Chondrocyte (in vitro differentiated cells): ENCODE data around the gene HSP90B1. TPM values are rescaled to one million over a fixed set of nuclear protein-coding genes. Genes with fewer than 3 reads are reported as not detected.

ENCODE experiments used
- DNase-seq: peaks from one replicate; pipeline ENCODE4 v3.0.0; 2021; ENCODE audit warnings: mixed read lengths, low spot score
- H3K27ac Mint-ChIP-seq: one replicate; pipeline ENCODE4 v1.8.0; 2021; ENCODE audit warnings: mild to moderate bottlenecking, moderate library complexity, mixed read lengths; ENCODE audit not compliant: unreplicated experiment
- H3K27me3 Mint-ChIP-seq: 2 replicates; pipeline ENCODE4 v1.8.0; 2021; ENCODE audit warnings: low read depth, mixed read lengths
- H3K36me3 Mint-ChIP-seq: 2 replicates; pipeline ENCODE4 v1.8.0; 2021; ENCODE audit warnings: low read depth, mixed read lengths
- H3K4me1 Mint-ChIP-seq: 2 replicates; pipeline ENCODE4 v1.8.0; 2021; ENCODE audit warnings: low read depth, mild to moderate bottlenecking, mixed read lengths
- H3K4me3 Mint-ChIP-seq: one replicate; pipeline ENCODE4 v1.8.0; 2021; ENCODE audit warnings: mild to moderate bottlenecking, moderate library complexity, mixed read lengths; ENCODE audit not compliant: unreplicated experiment
- H3K9me3 Mint-ChIP-seq: 2 replicates; pipeline ENCODE4 v1.8.0; 2021; ENCODE audit warnings: low read depth, mixed read lengths
- total RNA-seq: library from RNA; stranded (reverse); gene quantifications from 3 replicates; pipeline ENCODE4 v1.2.1, GENCODE V29; 2021
- TF ChIP-seq, protein P1 (sequence below): fragments of 200-600 bp; sonication (generic); IDR thresholded peaks from 2 replicates; pipeline ENCODE4 v1.5.0; 2021; ENCODE audit warnings: antibody characterized with exemption, mild to moderate bottlenecking, moderate library complexity

Gene HSP90B1
- total RNA-seq, 1 donor from 2014 or later: 754 TPM

DNA sequence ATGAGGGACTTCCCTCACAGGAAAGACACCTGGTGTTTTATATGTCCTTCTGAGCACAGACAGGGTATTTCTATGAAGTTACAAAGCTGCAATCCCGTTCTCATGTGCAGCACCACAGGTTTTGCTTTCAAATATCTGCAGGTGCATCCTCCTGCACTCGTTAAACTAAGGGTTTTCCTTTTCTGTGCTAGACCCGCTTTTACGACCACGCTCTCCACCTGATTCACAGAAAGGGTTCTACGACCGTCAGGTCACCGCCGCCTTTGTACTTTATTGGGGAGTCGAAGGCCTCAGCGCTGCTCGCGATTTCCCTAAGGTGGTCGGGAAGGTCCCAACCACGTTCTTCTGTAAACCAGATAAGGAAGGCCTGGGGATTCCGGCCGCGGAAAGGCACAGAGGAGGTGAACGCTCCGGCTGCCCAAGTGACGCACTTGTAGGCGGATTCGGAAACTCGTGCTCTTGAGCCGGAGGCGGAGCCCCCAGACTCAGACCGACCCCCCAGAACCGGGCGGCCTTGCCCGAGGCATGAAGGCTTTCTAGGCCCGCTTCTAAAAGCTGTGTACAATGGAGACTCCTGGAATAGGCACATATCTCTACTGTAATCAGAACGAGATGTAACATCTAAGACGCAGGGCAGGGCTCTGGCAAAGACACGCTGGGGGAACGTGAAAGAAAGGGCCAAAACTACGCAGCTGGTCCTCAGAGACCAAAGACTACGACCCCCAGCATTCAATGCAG lies 995 bp upstream of the HSP90B1 start:
- Mint-ChIP-seq H3K9me3 (no peaks in the 10 kb centered on the region), H3K4me1 (peaks cover 41% of the 10 kb centered on the region), H3K27me3 (no peaks in the 10 kb centered on the region), H3K36me3 (peaks cover 3% of the 10 kb centered on the region), H3K27ac (peak overlapping the region; percentile 95), H3K4me3 (peak overlapping the region; percentile 79)
- DNase-seq: no peak
- TF ChIP-seq, protein P1, sequence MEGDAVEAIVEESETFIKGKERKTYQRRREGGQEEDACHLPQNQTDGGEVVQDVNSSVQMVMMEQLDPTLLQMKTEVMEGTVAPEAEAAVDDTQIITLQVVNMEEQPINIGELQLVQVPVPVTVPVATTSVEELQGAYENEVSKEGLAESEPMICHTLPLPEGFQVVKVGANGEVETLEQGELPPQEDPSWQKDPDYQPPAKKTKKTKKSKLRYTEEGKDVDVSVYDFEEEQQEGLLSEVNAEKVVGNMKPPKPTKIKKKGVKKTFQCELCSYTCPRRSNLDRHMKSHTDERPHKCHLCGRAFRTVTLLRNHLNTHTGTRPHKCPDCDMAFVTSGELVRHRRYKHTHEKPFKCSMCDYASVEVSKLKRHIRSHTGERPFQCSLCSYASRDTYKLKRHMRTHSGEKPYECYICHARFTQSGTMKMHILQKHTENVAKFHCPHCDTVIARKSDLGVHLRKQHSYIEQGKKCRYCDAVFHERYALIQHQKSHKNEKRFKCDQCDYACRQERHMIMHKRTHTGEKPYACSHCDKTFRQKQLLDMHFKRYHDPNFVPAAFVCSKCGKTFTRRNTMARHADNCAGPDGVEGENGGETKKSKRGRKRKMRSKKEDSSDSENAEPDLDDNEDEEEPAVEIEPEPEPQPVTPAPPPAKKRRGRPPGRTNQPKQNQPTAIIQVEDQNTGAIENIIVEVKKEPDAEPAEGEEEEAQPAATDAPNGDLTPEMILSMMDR: no peak

DNA sequence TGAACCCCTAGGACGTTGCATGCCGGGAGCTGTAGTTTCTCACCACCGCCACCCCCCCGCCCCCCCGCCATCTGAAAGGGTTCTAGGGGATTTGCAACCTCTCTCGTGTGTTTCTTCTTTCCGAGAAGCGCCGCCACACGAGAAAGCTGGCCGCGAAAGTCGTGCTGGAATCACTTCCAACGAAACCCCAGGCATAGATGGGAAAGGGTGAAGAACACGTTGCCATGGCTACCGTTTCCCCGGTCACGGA lies 501 bp upstream of the HSP90B1 start:
- H3K27me3 Mint-ChIP-seq: no peaks in the 10 kb centered on the region
- peak overlapping the region; percentile 95 for H3K27ac Mint-ChIP-seq
- TF ChIP-seq, protein P1: no peak
- peaks cover 5% of the 10 kb centered on the region for H3K36me3 Mint-ChIP-seq
- H3K9me3 Mint-ChIP-seq: no peaks in the 10 kb centered on the region
- peaks cover 44% of the 10 kb centered on the region for H3K4me1 Mint-ChIP-seq
- DNase-seq: no peak
- peak overlapping the region; percentile 79 for H3K4me3 Mint-ChIP-seq

GRCh38 chr12:103930787-103931735 lies 851 bp downstream of the HSP90B1 start:
- no peaks in the 10 kb centered on the region for H3K9me3 Mint-ChIP-seq

DNA sequence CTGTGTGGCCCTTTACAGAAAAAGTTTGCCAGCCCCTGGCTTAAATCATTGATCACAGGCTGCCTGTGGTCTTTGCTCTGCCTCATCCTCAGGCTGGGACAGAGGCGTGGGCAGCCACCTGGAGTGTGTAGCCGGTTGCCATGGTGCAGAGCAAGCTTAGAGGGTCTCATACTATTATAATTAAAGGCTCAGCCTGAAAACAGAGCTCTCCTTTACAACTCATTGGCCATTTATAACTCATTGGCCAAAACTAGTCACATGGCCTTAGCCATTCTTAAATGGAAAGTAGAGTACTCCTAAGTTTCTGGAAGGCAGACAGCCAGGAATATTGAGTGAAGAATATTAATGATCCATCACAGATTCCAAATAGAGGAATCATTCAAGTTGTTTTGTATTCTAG lies 3.0 kb downstream of the HSP90B1 start:
- Mint-ChIP-seq H3K4me3 (peak overlapping the region; percentile 79), H3K27ac (no peak overlapping the region), H3K4me1 (peaks cover 53% of the 10 kb centered on the region), H3K36me3 (peaks cover 10% of the 10 kb centered on the region), H3K27me3 (no peaks in the 10 kb centered on the region), H3K9me3 (no peaks in the 10 kb centered on the region)
- TF ChIP-seq, protein P1: no peak
- DNase-seq: no peak

More at GRCh38 chr12:103930787-103931735, 851 bp downstream of the HSP90B1 start:
- Mint-ChIP-seq H3K27ac (peak overlapping the region; percentile 95), H3K36me3 (peaks cover 8% of the 10 kb centered on the region), H3K27me3 (no peaks in the 10 kb centered on the region), H3K4me1 (peaks cover 53% of the 10 kb centered on the region), H3K4me3 (peak overlapping the region; percentile 79)
- DNase-seq: no peak
- TF ChIP-seq, protein P1: no peak

DNA sequence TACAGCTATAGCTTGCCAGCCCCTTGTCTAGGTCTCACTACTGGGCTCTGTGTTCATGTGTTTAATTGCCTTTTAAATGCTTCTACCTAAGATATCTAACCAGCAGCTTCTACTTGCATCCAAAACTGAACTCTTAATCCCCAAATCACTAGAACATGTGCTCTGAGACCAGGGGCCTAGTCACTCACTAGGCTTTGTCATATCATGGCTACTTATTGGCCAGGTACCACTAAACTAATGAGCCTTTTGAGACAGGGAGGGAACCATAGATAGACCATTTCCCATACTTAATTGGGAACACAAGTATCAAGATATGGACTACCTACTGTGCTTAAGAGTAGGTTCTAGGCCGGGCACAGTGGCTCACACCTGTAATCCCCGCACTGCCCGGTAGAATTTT lies 6.5 kb downstream of the HSP90B1 start:
- Mint-ChIP-seq H3K27ac (no peak overlapping the region), H3K9me3 (no peaks in the 10 kb centered on the region), H3K4me1 (peaks cover 36% of the 10 kb centered on the region), H3K4me3 (no peak overlapping the region), H3K36me3 (peaks cover 29% of the 10 kb centered on the region), H3K27me3 (no peaks in the 10 kb centered on the region)
- TF ChIP-seq, protein P1: no peak
- DNase-seq: no peak
